K562 (cell line): ENCODE results near the gene TICRR. TPM values are rescaled to one million over a fixed set of nuclear protein-coding genes. Genes with fewer than 3 reads are reported as not detected.

Experiments used
- CXXC5 ChIP-seq: fragments of 250-450 bp; sonication (Bioruptor Pico); IDR thresholded peaks from 2 replicates; pipeline ENCODE4 v1.8.0; 2022; ENCODE audit warnings: inconsistent platforms, mild to moderate bottlenecking, moderate library complexity
- ELF2 ChIP-seq: fragments of 250-450 bp; sonication (Bioruptor Pico); IDR thresholded peaks from 2 replicates; pipeline ENCODE4 v1.5.0; 2021; ENCODE audit warnings: mild to moderate bottlenecking
- EP300 ChIP-seq: IDR thresholded peaks from 2 replicates; pipeline ENCODE4 v1.6.1; 2012; ENCODE audit warnings: low read length, improper control_type of control experiment
- EWSR1 ChIP-seq: fragments of 450-650 bp; IDR thresholded peaks from 2 replicates; pipeline ENCODE4 v1.6.1; 2018; ENCODE audit warnings: borderline replicate concordance, mild to moderate bottlenecking, low read depth, moderate library complexity; ENCODE audit not compliant: partially characterized antibody
- MCM7 ChIP-seq, 2 experiments: fragments of 450-650 bp; IDR thresholded peaks; 2 replicates each; pipeline ENCODE4 v1.6.1; 2016 to 2018
- MIER1 ChIP-seq: fragments of 450-650 bp; IDR thresholded peaks from 2 replicates; pipeline ENCODE4 v1.6.1; 2016; ENCODE audit warnings: antibody characterized with exemption, mild to moderate bottlenecking, low read depth
- NFIC ChIP-seq: fragments of 450-650 bp; IDR thresholded peaks from 2 replicates; pipeline ENCODE4 v1.6.1; 2017; ENCODE audit warnings: mild to moderate bottlenecking, inconsistent platforms
- PML ChIP-seq: IDR thresholded peaks from 2 replicates; pipeline ENCODE4 v1.6.1; 2012; ENCODE audit warnings: low read length, inconsistent platforms
- PPARD ChIP-seq: fragments of 250-450 bp; sonication (Bioruptor Pico); IDR thresholded peaks from 2 replicates; pipeline ENCODE4 v1.8.0; 2022; ENCODE audit warnings: inconsistent platforms, mild to moderate bottlenecking, moderate library complexity
- RBM17 ChIP-seq: fragments of 200-400 bp; formaldehyde crosslinking; IDR thresholded peaks from 2 replicates; pipeline ENCODE4 v1.6.1; 2017; ENCODE audit warnings: low read depth, mild to moderate bottlenecking, low read length, borderline replicate concordance
- RFX7 ChIP-seq: fragments of 250-450 bp; sonication (Bioruptor Pico); IDR thresholded peaks from 2 replicates; pipeline ENCODE4 v1.5.1; 2021; ENCODE audit warnings: mild to moderate bottlenecking
- TAF7 ChIP-seq: fragments of 450-650 bp; IDR thresholded peaks from 2 replicates; pipeline ENCODE4 v1.6.1; 2016; ENCODE audit warnings: missing genetic modification characterization, missing compliant biosample characterization
- TAL1 ChIP-seq: fragments of 450-650 bp; IDR thresholded peaks from 2 replicates; pipeline ENCODE4 v1.6.1; 2016; ENCODE audit warnings: mild to moderate bottlenecking
- ZBTB1 ChIP-seq: sonication (generic); formaldehyde crosslinking; IDR thresholded peaks from 2 replicates; pipeline ENCODE4 v1.8.1; 2023; ENCODE audit warnings: missing genetic modification reagents, low read depth, mild to moderate bottlenecking, borderline replicate concordance
- ZNF12 ChIP-seq: sonication (generic); formaldehyde crosslinking; IDR thresholded peaks from 2 replicates; pipeline ENCODE4 v1.4.0; 2020; ENCODE audit warnings: mild to moderate bottlenecking, missing genetic modification reagents
- ZNF699 ChIP-seq: fragments of 250-450 bp; sonication (Bioruptor Pico); IDR thresholded peaks from 2 replicates; pipeline ENCODE4 v1.8.0; 2021; ENCODE audit warnings: mild to moderate bottlenecking, moderate library complexity; ENCODE audit not compliant: insufficient replicate concordance
- ZNF76 ChIP-seq: fragments of 250-450 bp; sonication (Bioruptor Pico); IDR thresholded peaks from 2 replicates; pipeline ENCODE4 v1.4.0; 2020; ENCODE audit warnings: mild to moderate bottlenecking, moderate library complexity, borderline replicate concordance
- polyA plus RNA-seq, 8 experiments: library from polyadenylated mRNA; depleted of rRNA in 4 of 8; stranded (reverse) in 5 of 8; unstranded in 3 of 8; fragments of >200 nt; fragmentation: Nextera tagmentation in 2 of 8; fragmentation: Illumina TruSeq in 1 of 8; extraction: Ambion mirVana in 2 of 8; extraction: Trizol in 1 of 8; gene quantifications; 2 replicates each; pipeline versions ENCODE4 v1.2.1 to v1.2.3, GENCODE V29; 2011 to 2014; ENCODE audit warnings: inconsistent platforms in 1 of 8, missing spikeins in 1 of 8
- total RNA-seq, 7 experiments: library from RNA; depleted of rRNA in 6 of 7; stranded (reverse); fragments of >200 nt in 6 of 7; fragmentation: Illumina TruSeq in 2 of 7; extraction: Trizol in 2 of 7; gene quantifications; 2 replicates each; pipeline versions ENCODE4 v1.2.1 to v1.2.3, GENCODE V29; 2011 to 2021; ENCODE audit warnings: low replicate concordance in 1 of 7
- TF ChIP-seq, protein P1 (sequence below): fragments of 150-350 bp; IDR thresholded peaks from 2 replicates; pipeline ENCODE4 v1.6.1; 2014; ENCODE audit warnings: low read depth, mild to moderate bottlenecking, low read length, borderline replicate concordance
- TF ChIP-seq, protein P2 (sequence below), 2 experiments: fragments of 150-350 bp in 1 of 2; IDR thresholded peaks; 2 replicates each; pipeline ENCODE4 v1.6.1; 2012 to 2016; ENCODE audit warnings: low read depth in 2 of 2, low read length in 2 of 2, mild to moderate bottlenecking in 1 of 2, moderate library complexity in 1 of 2
- TF ChIP-seq, protein P3 (sequence below): fragments of 450-650 bp; formaldehyde crosslinking; conservative IDR thresholded peaks from 2 replicates; pipeline ENCODE4 v1.4.0; 2022; ENCODE audit warnings: mild to moderate bottlenecking, missing genetic modification characterization
- TF ChIP-seq, protein P4 (sequence below): fragments of 450-650 bp; formaldehyde crosslinking; IDR thresholded peaks from 2 replicates; pipeline ENCODE4 v1.4.0; 2020; ENCODE audit warnings: mild to moderate bottlenecking

The TICRR gene
- total and polyA plus RNA-seq, 9 of the 15 experiments (the other 6 are each of a cell fraction or from before 2014, with no cell fraction given): 0.84 to 22.9 (median 13.7) TPM

DNA sequence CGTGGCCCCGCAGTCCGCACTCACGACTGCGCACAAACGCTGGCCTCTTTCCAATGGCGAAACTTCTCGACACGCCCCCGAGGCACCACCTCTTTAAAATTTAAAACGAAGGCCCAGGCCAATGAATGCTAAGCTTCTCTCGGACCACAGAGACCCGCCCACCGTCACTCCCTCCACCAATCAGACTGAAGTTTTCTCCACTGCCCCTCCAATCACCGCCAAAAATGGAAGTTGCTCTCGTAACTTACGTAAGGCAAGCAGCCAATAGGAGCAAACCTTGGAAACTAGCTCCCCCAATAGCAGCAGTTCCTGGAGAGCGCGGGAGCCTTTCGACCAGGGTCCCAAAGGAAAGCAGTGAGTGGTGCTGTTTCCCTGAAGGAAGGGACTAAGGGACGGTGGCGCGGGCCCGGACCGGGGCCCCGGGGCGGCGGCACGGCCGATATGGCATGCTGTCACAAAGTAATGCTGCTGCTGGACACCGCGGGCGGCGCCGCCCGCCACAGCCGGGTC, at the start of gene TICRR (continued):
- TF ChIP-seq, protein P1, sequence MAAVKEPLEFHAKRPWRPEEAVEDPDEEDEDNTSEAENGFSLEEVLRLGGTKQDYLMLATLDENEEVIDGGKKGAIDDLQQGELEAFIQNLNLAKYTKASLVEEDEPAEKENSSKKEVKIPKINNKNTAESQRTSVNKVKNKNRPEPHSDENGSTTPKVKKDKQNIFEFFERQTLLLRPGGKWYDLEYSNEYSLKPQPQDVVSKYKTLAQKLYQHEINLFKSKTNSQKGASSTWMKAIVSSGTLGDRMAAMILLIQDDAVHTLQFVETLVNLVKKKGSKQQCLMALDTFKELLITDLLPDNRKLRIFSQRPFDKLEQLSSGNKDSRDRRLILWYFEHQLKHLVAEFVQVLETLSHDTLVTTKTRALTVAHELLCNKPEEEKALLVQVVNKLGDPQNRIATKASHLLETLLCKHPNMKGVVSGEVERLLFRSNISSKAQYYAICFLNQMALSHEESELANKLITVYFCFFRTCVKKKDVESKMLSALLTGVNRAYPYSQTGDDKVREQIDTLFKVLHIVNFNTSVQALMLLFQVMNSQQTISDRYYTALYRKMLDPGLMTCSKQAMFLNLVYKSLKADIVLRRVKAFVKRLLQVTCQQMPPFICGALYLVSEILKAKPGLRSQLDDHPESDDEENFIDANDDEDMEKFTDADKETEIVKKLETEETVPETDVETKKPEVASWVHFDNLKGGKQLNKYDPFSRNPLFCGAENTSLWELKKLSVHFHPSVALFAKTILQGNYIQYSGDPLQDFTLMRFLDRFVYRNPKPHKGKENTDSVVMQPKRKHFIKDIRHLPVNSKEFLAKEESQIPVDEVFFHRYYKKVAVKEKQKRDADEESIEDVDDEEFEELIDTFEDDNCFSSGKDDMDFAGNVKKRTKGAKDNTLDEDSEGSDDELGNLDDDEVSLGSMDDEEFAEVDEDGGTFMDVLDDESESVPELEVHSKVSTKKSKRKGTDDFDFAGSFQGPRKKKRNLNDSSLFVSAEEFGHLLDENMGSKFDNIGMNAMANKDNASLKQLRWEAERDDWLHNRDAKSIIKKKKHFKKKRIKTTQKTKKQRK: peak; percentile 65; the same call in 1 of the 2 replicates
- no peak for TF ChIP-seq ZNF76 (CRISPR knock-in tag)
- TF ChIP-seq PML: peak; percentile 70
- TF ChIP-seq, protein P2, sequence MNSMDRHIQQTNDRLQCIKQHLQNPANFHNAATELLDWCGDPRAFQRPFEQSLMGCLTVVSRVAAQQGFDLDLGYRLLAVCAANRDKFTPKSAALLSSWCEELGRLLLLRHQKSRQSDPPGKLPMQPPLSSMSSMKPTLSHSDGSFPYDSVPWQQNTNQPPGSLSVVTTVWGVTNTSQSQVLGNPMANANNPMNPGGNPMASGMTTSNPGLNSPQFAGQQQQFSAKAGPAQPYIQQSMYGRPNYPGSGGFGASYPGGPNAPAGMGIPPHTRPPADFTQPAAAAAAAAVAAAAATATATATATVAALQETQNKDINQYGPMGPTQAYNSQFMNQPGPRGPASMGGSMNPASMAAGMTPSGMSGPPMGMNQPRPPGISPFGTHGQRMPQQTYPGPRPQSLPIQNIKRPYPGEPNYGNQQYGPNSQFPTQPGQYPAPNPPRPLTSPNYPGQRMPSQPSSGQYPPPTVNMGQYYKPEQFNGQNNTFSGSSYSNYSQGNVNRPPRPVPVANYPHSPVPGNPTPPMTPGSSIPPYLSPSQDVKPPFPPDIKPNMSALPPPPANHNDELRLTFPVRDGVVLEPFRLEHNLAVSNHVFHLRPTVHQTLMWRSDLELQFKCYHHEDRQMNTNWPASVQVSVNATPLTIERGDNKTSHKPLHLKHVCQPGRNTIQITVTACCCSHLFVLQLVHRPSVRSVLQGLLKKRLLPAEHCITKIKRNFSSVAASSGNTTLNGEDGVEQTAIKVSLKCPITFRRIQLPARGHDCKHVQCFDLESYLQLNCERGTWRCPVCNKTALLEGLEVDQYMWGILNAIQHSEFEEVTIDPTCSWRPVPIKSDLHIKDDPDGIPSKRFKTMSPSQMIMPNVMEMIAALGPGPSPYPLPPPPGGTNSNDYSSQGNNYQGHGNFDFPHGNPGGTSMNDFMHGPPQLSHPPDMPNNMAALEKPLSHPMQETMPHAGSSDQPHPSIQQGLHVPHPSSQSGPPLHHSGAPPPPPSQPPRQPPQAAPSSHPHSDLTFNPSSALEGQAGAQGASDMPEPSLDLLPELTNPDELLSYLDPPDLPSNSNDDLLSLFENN (IDR thresholded peaks at IDR 0.05; ENCODE audit: low read depth in 2 of 2, low read length in 2 of 2): no peak
- no peak for TF ChIP-seq TAL1
- TF ChIP-seq, protein P3, sequence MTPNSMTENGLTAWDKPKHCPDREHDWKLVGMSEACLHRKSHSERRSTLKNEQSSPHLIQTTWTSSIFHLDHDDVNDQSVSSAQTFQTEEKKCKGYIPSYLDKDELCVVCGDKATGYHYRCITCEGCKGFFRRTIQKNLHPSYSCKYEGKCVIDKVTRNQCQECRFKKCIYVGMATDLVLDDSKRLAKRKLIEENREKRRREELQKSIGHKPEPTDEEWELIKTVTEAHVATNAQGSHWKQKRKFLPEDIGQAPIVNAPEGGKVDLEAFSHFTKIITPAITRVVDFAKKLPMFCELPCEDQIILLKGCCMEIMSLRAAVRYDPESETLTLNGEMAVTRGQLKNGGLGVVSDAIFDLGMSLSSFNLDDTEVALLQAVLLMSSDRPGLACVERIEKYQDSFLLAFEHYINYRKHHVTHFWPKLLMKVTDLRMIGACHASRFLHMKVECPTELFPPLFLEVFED (CRISPR knock-in tag): no peak
- no peak for TF ChIP-seq TAF7 (tag)
- TF ChIP-seq ELF2 (CRISPR knock-in tag): no peak
- TF ChIP-seq PPARD (CRISPR knock-in tag): no peak
- TF ChIP-seq EP300: no peak; the same call in 1 of the 2 replicates
- TF ChIP-seq MCM7 (IDR thresholded peaks at IDR 0.05): no peak
- TF ChIP-seq, protein P4, sequence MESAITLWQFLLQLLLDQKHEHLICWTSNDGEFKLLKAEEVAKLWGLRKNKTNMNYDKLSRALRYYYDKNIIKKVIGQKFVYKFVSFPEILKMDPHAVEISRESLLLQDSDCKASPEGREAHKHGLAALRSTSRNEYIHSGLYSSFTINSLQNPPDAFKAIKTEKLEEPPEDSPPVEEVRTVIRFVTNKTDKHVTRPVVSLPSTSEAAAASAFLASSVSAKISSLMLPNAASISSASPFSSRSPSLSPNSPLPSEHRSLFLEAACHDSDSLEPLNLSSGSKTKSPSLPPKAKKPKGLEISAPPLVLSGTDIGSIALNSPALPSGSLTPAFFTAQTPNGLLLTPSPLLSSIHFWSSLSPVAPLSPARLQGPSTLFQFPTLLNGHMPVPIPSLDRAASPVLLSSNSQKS: no peak
- no peak for TF ChIP-seq ZBTB1 (CRISPR knock-in tag)
- no peak for TF ChIP-seq ZNF12 (CRISPR knock-in tag)
- no peak for TF ChIP-seq RBM17
- no peak for TF ChIP-seq RFX7
- no peak for TF ChIP-seq ZNF699 (CRISPR knock-in tag)
- no peak for TF ChIP-seq MIER1
- no peak for TF ChIP-seq EWSR1
- TF ChIP-seq NFIC: peak; percentile 95
- TF ChIP-seq CXXC5 (CRISPR knock-in tag): peak; percentile 93
